ENCODE measurements around the gene IRAK2. TPM values are rescaled to one million over a fixed set of nuclear protein-coding genes. Genes with fewer than 3 reads are reported as not detected.

The IRAK2 gene
- total RNA-seq, 1 donor from 2014 or later = 5.1 TPM

DNA sequence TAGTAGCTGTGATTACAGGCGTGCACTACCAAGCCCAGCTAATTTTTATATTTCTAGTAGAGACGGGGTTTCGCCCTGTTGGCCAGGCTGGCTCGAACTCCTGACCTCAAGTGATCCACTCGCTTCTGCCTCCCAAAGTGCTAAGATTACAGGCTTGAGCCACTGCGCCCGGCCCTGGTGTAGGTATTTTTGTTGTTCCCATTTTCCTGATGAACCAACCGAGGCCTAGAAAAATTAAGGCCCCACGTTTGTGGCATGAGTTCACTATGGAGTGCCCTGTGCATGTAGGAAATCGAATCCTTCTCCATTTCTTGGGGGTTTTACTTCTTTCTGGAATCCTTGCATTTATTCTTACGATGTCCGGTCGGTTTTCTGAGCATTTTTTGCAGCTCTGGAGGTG lies 69.3 kb downstream of the IRAK2 start:
- H3K27ac Mint-ChIP-seq = no peak overlapping the region
- H3K4me1 Mint-ChIP-seq = peaks cover 30% of the 10 kb centered on the region
- H3K9me3 Mint-ChIP-seq = no peaks in the 10 kb centered on the region
- no peak overlapping the region for H3K4me3 Mint-ChIP-seq
- H3K36me3 Mint-ChIP-seq (ENCODE audit: low read depth) = peaks cover 48% of the 10 kb centered on the region
- intact Hi-C loops (cut with micrococcal nuclease) = no loop called here
- no peaks in the 10 kb centered on the region for H3K27me3 Mint-ChIP-seq
- DNase-seq = no peak

DNA sequence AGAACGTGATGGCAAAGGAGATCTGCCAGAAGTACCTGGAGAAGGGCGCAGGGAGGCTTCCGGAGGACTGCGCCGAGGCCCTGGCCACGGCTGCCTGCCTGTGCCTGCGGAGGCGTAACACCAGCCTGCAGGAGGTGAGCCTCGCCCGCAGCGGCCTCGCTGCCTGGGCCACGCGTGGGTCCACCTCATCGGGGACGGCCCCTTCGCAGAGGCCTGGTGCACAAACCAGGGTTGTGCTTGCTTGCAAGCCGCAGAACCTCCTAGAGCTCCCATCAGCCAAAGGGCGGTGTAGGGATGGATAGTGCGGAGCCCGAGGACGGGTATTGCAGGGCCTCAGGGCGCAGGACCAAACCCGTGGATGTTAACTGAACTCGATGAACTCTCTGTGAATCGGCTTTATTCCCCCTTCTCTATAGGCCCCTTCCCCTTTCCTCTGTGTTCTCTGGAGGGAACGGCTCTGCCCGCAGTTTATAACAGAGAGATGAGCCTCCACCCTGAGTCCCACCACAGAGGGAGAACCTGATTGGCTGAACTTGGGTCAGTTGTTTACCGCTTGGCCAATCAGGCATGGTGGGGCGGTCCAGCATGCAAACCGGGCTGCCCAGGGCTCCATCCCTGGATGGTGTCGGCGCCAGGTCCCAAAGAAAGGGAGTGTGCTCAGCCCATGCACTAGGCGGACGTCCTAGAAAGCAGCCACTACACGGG lies 70.0 kb downstream of the IRAK2 start:
- H3K36me3 Mint-ChIP-seq (ENCODE audit: low read depth) = peaks cover 49% of the 10 kb centered on the region
- H3K27ac Mint-ChIP-seq = no peak overlapping the region
- no peaks in the 10 kb centered on the region for H3K27me3 Mint-ChIP-seq
- H3K4me1 Mint-ChIP-seq = peaks cover 29% of the 10 kb centered on the region
- H3K4me3 Mint-ChIP-seq = no peak overlapping the region
- DNase-seq = no peak
- no peaks in the 10 kb centered on the region for H3K9me3 Mint-ChIP-seq
- intact Hi-C loops (cut with micrococcal nuclease) = no loop called here

GRCh38 chr3:10235551-10235950 lies 70.8 kb downstream of the IRAK2 start:
- Mint-ChIP-seq H3K27me3 (no peaks in the 10 kb centered on the region), H3K27ac (no peak overlapping the region), H3K36me3 (ENCODE audit: low read depth) (peaks cover 49% of the 10 kb centered on the region), H3K9me3 (no peaks in the 10 kb centered on the region), H3K4me1 (peaks cover 31% of the 10 kb centered on the region), H3K4me3 (no peak overlapping the region)
- intact Hi-C loops (cut with micrococcal nuclease) = no loop called here
- DNase-seq = no peak

DNA sequence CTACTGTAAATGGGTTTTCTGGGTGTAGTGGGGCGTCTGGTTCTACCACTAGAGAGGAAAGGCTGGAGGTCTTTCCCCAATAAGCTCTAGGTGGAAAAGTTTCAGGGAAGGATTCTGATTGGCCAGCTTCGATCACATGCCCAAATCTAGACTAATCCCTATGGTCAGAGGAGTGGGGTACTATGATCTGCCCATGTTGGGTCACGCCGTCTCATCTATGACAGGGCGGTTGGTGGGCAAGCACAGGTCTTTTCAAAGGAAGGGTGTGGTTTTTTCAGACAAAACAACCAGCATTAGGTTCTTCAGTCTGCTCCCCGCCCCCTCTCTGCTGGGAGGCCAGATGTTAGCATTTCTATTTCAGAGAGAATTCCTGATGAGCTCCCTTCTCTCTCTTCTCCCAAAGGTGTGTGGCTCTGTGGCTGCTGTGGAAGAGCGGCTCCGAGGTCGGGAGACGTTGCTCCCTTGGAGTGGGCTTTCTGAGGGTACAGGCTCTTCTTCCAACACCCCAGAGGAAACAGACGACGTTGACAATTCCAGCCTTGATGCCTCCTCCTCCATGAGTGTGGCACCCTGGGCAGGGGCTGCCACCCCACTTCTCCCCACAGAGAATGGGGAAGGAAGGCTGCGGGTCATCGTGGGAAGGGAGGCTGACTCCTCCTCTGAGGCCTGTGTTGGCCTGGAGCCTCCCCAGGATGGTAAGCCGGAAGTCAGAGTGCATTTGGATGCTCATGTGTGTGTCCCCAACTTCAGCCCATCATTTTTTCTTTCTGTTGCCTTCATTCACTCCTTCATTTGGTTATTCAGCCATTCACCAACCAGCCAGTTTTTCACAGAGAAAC lies 73.8 kb downstream of the IRAK2 start:
- DNase-seq = peak; percentile 83
- Mint-ChIP-seq H3K36me3 (ENCODE audit: low read depth) (peaks cover 57% of the 10 kb centered on the region), H3K27me3 (no peaks in the 10 kb centered on the region), H3K9me3 (no peaks in the 10 kb centered on the region), H3K27ac (peak overlapping the region; percentile 79), H3K4me3 (peak overlapping the region; percentile 20), H3K4me1 (peaks cover 45% of the 10 kb centered on the region)
- intact Hi-C loops (cut with micrococcal nuclease) = loop anchor here (1.0 kb wide), 1 partner anchor 10 kb away; no protein-coding TSS in a partner anchor

DNA sequence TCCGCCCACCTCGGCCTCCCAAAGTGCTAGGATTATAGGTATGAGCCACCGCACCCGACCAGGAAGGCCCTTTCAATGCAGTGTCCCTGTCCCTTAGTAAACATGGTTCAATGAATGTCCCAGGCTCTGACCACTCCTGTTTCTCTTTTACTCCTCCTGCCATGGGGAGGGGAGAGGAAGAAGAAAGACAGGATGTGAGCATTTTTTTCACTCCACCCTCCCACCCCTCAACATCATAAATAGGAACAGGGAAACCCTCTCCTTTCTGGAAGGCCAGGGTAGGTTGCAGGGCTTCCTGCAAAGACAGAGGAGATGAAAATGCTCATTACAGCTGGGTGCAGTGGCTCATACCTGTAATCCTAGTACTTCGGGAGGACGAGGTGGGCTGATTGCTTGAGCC lies 76.1 kb downstream of the IRAK2 start:
- Mint-ChIP-seq H3K4me1 (peaks cover 54% of the 10 kb centered on the region), H3K27me3 (no peaks in the 10 kb centered on the region), H3K36me3 (ENCODE audit: low read depth) (peaks cover 67% of the 10 kb centered on the region), H3K4me3 (no peak overlapping the region), H3K27ac (peak overlapping the region; percentile 81), H3K9me3 (peaks cover 14% of the 10 kb centered on the region)
- DNase-seq = no peak
- intact Hi-C loops (cut with micrococcal nuclease) = loop anchor here (10.0 kb wide), 1 partner anchor 396 kb away; the partner anchor contains the start of gene RPUSD3

- intact Hi-C loops (cut with micrococcal nuclease) = loop anchor here (1.0 to 10.0 kb wide), 4 partner anchors 8 to 398 kb away; partner anchors contain the start of gene RPUSD3
- Mint-ChIP-seq H3K36me3 (ENCODE audit: low read depth) (peaks cover 66% of the 10 kb centered on the region), H3K27me3 (no peaks in the 10 kb centered on the region), H3K4me1 (peaks cover 50% of the 10 kb centered on the region), H3K27ac (peak overlapping the region; percentile 98), H3K9me3 (peaks cover 14% of the 10 kb centered on the region), H3K4me3 (peak overlapping the region; percentile 79)
- peak; percentile 95 for DNase-seq
These were observed 77.7 kb downstream of the IRAK2 start for GRCh38 chr3:10242182-10243065.

- intact Hi-C loops (cut with micrococcal nuclease) = loop anchor here (10.0 kb wide), 1 partner anchor 399 kb away; the partner anchor contains the start of gene RPUSD3
- Mint-ChIP-seq H3K36me3 (ENCODE audit: low read depth) (peaks cover 62% of the 10 kb centered on the region), H3K9me3 (peaks cover 20% of the 10 kb centered on the region), H3K4me3 (peak overlapping the region; percentile 31), H3K27ac (peak overlapping the region; percentile 82), H3K4me1 (peaks cover 44% of the 10 kb centered on the region), H3K27me3 (no peaks in the 10 kb centered on the region)
- DNase-seq = no peak
These were observed 79.3 kb downstream of the IRAK2 start for GRCh38 chr3:10244009-10244408.

- H3K4me3 Mint-ChIP-seq = no peak overlapping the region
- DNase-seq = no peak
- peaks cover 49% of the 10 kb centered on the region for H3K4me1 Mint-ChIP-seq
- peaks cover 20% of the 10 kb centered on the region for H3K9me3 Mint-ChIP-seq
- intact Hi-C loops (cut with micrococcal nuclease) = loop anchor here (5.0 to 10.0 kb wide), 2 partner anchors 313 to 400 kb away; partner anchors contain the start of genes CRELD1 and RPUSD3
- H3K27me3 Mint-ChIP-seq = no peaks in the 10 kb centered on the region
- H3K27ac Mint-ChIP-seq = no peak overlapping the region
- H3K36me3 Mint-ChIP-seq (ENCODE audit: low read depth) = peaks cover 66% of the 10 kb centered on the region
These were observed 80.5 kb downstream of the IRAK2 start for GRCh38 chr3:10245081-10245712.

DNA sequence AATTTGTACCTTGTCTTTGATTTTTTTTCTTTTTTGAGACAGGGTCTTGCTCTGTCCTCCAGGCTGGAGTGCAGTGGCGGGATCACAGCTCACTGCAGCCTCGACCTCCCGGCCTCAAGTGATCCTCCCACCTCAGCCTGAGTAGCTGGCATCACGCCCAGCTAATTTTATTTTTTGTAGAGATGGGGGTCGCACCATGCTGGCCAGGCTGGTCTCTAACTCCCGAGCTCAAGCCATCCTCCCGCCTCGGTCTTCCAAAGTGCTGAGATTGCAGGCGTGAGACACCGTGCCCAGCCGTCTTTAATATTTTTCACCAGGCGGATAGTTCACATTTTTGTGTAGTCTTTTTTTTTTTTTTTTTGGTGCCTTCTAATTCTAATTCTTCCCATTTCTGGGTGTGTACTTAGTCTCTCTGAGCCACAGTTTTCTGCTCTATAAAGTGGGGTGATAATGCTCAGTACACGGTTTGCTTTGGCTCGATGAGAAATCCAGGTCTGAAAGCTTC lies 83.0 kb downstream of the IRAK2 start:
- DNase-seq = no peak
- Mint-ChIP-seq H3K4me1 (peaks cover 49% of the 10 kb centered on the region), H3K4me3 (peak overlapping the region; percentile 92), H3K9me3 (peaks cover 20% of the 10 kb centered on the region), H3K27ac (peak overlapping the region; percentile 97), H3K36me3 (ENCODE audit: low read depth) (peaks cover 71% of the 10 kb centered on the region), H3K27me3 (no peaks in the 10 kb centered on the region)
- intact Hi-C loops (cut with micrococcal nuclease) = loop anchor here (2.0 to 10.0 kb wide), 5 partner anchors 83 to 851 kb away; partner anchors contain the start of genes CRELD1, IRAK2, JAGN1 and RPUSD3

DNA sequence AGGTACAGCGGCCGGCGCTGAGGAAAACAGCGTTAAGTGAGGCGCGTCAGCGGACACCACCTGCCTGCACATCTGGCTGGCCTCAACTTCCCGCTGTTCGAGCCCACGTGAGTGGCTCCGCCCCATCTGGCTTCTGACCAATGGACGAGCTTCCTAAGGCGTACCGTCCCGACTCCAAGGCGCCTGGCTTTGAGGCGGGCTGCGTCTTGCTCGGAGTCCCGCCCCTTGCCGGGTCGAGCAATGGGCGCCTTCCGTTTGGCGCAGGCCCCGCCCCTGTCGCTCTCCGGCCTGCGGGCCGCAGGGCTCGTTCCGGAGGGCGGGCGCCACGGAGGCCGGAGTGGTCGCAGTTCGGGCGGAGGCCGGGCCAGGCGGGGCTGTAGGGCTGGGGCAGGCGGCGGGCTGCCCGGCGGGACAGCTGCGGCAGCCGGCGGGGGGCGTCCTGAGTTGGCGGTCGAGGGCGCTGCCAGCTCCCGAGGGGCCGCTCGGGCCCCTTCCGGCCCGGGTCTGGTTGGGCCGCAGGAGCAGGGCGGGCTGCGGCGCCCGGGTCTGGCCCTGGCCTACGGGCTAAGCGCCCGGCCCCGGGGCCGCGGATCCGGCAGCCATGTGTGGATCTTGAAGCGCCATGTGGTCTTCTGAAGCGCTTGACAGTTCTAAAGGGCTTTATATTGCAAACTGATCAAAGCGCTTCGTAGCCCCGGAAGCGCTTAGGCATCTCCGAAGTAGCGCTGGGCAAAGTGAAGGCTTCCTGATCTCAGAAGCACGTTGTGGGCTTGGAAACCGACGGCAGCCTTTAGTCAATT lies 83.7 kb downstream of the IRAK2 start, which contains the start of gene TATDN2:
Gene TATDN2 (plus strand): TSS at position 276 of the 800 bp plus-strand sequence. CDS start 742 bp downstream, outside the sequence.
- DNase-seq = peak; percentile 98
- Mint-ChIP-seq H3K27ac (peak within 1 kb of the TSS; percentile 98), H3K4me3 (peak within 1 kb of the TSS; percentile 92), H3K4me1 (peaks cover 46% of the 10 kb centered on the region), H3K27me3 (no peaks in the 10 kb centered on the region), H3K9me3 (peaks cover 20% of the 10 kb centered on the region), H3K36me3 (ENCODE audit: low read depth) (peaks cover 74% of the 10 kb centered on the region)
- intact Hi-C loops (cut with micrococcal nuclease) = loop anchor here (2.0 to 10.0 kb wide), 5 partner anchors 84 to 852 kb away; partner anchors contain the start of genes CRELD1, IRAK2, JAGN1 and RPUSD3

DNA sequence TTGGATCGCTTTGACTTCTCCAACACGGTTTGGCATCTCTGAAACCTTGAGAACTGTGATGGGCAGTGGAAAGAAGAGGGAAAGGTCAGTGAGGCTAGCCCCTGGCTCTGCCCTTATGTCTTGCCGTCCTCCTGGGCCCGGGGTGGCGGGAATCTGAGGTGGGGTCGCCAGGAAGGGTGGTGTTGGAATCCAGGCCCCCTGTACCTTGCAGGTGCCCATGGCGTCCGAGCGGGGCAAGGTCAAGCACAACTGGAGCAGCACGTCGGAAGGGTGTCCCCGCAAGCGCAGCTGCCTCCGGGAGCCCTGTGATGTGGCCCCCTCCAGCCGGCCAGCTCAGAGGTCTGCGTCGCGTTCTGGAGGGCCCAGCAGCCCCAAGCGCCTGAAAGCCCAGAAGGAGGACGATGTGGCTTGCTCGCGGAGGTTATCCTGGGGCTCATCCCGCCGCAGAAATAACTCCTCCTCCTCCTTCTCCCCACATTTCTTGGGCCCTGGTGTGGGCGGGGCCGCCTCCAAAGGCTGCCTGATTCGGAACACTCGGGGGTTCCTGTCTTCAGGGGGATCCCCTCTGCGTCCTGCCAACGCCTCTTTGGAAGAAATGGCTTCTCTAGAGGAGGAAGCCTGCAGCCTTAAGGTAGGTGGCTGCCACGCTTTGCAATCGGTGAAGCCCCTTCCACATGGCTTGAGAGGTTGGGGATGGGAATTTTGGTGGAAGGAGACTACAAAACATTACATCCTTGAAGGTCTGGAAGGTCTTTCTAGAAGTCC lies 84.4 kb downstream of the IRAK2 start:
- intact Hi-C loops (cut with micrococcal nuclease) = loop anchor here (1.0 to 10.0 kb wide), 7 partner anchors 15 to 852 kb away; partner anchors contain the start of genes BRK1, CRELD1, IRAK2 and JAGN1
- Mint-ChIP-seq H3K36me3 (ENCODE audit: low read depth) (peaks cover 77% of the 10 kb centered on the region), H3K27ac (peak overlapping the region; percentile 98), H3K27me3 (no peaks in the 10 kb centered on the region), H3K4me3 (peak overlapping the region; percentile 92), H3K9me3 (peaks cover 17% of the 10 kb centered on the region), H3K4me1 (peaks cover 49% of the 10 kb centered on the region)
- DNase-seq = peak; percentile 87

Measured in activated CD4-positive, alpha-beta T cell treated with anti-CD3 and anti-CD28 coated beads, Interleukin-2, amount 10 ng/mL, durations not matched to agents 24 days and 14 days (primary cell).